CD4-positive, alpha-beta T cell treated with Interleukin-15 for 4 hours (primary cell): ENCODE data around the gene C2orf92.
A peak's percentile ranks its signal among the peaks of the same experiment; 100 is the strongest.
"Not testable (repeated sequence)": the region's sequence is repeated elsewhere in the genome, so short reads cannot be mapped to it uniquely, and the experiment has no call there.

Experiments used
- DNase-seq: peaks from one replicate; pipeline ENCODE4 v3.0.0-alpha.2; 2020; ENCODE audit warnings: low spot score

Gene C2orf92

GRCh38 chr2:97660044-97660774 lies 9.3 kb upstream of the C2orf92 start:
- DNase-seq = no peak

GRCh38 chr2:97660775-97661389 lies 8.6 kb upstream of the C2orf92 start:
- no peak for DNase-seq

GRCh38 chr2:97661927-97662326 lies 7.6 kb upstream of the C2orf92 start:
- DNase-seq = no peak

GRCh38 chr2:97662386-97662894 lies 7.1 kb upstream of the C2orf92 start:
- no peak for DNase-seq

- DNase-seq = peak; percentile 75
Measured at GRCh38 chr2:97662895-97663625, 6.5 kb upstream of the C2orf92 start.

- DNase-seq = no peak
Measured at GRCh38 chr2:97663626-97663961, 5.9 kb upstream of the C2orf92 start.

- DNase-seq = peak; percentile 98
Measured at GRCh38 chr2:97663962-97664635, 5.4 kb upstream of the C2orf92 start, which contains the start of gene ACTR1B. TSS of gene ACTR1B (minus strand) at chr2:97664044. CDS start at chr2:97663890, 154 bp downstream.

GRCh38 chr2:97664636-97664970 lies 4.9 kb upstream of the C2orf92 start:
- no peak for DNase-seq

GRCh38 chr2:97670471-97670870 lies 958 bp downstream of the C2orf92 start:
- no peak for DNase-seq

- no peak for DNase-seq
Measured at GRCh38 chr2:97671526-97671925, 2.0 kb downstream of the C2orf92 start.

- DNase-seq = not testable (repeated sequence)
Measured at GRCh38 chr2:97672606-97673140, 3.2 kb downstream of the C2orf92 start.

GRCh38 chr2:97673182-97673914 lies 3.8 kb downstream of the C2orf92 start:
- DNase-seq = no peak

GRCh38 chr2:97673915-97674283 lies 4.4 kb downstream of the C2orf92 start:
- DNase-seq = no peak

GRCh38 chr2:97675430-97676113 lies 6.1 kb downstream of the C2orf92 start:
- DNase-seq = no peak

- DNase-seq = no peak
Measured at GRCh38 chr2:97676620-97677019, 7.1 kb downstream of the C2orf92 start.

GRCh38 chr2:97677480-97677879 lies 8.0 kb downstream of the C2orf92 start:
- DNase-seq = no peak

GRCh38 chr2:97678298-97678697 lies 8.8 kb downstream of the C2orf92 start:
- DNase-seq = no peak

- not testable (repeated sequence) for DNase-seq
Measured at GRCh38 chr2:97687235-97687634, 17.7 kb downstream of the C2orf92 start.

- no peak for DNase-seq
Measured at GRCh38 chr2:97688062-97688827, 18.7 kb downstream of the C2orf92 start.

- DNase-seq = no peak
Measured at GRCh38 chr2:97691166-97691565, 21.7 kb downstream of the C2orf92 start.
